Measurements from ENCODE around the gene CREB3L1. TPM values are rescaled to one million over a fixed set of nuclear protein-coding genes. Genes with fewer than 3 reads are reported as not detected.

CREB3L1 gene
- total RNA-seq, 1 experiment from 2014 or later, result 22.7 TPM

GRCh38 chr11:46335890-46336562 lies 58.6 kb downstream of the CREB3L1 start:
- Histone ChIP-seq H3K9me3 (replicated peaks) (0 out of 2 replicates have a peak, but pooled peaks cover 4% of the 10 kb centered on the region), H3K36me3 (no peaks in the 10 kb centered on the region), H3K27ac (no peak overlapping the region), H3K4me3 (no peak overlapping the region), H3K4me1 (replicated peaks) (peaks cover 15% of the 10 kb centered on the region), H3K27me3 (replicated peaks) (peaks cover 33% of the 10 kb centered on the region)
- DNase-seq (ENCODE audit: low read depth in 1 of 2, low spot score in 2 of 2), result no peak

- no peak for DNase-seq (ENCODE audit: low read depth in 1 of 2, low spot score in 2 of 2)
- Histone ChIP-seq H3K36me3 (no peaks in the 10 kb centered on the region), H3K9me3 (replicated peaks) (0 out of 2 replicates have a peak, but pooled peaks cover 4% of the 10 kb centered on the region), H3K27ac (no peak overlapping the region), H3K4me1 (replicated peaks) (peaks cover 15% of the 10 kb centered on the region), H3K27me3 (replicated peaks) (peaks cover 26% of the 10 kb centered on the region), H3K4me3 (no peak overlapping the region)
Measured at GRCh38 chr11:46336563-46337180, 59.2 kb downstream of the CREB3L1 start.

GRCh38 chr11:46337626-46338345 lies 60.3 kb downstream of the CREB3L1 start:
- Histone ChIP-seq H3K36me3 (no peaks in the 10 kb centered on the region), H3K9me3 (replicated peaks) (0 out of 2 replicates have a peak, but pooled peaks cover 4% of the 10 kb centered on the region), H3K27ac (no peak overlapping the region), H3K4me3 (no peak overlapping the region), H3K4me1 (replicated peaks) (peaks cover 11% of the 10 kb centered on the region), H3K27me3 (replicated peaks) (peaks cover 15% of the 10 kb centered on the region)
- DNase-seq (ENCODE audit: low read depth in 1 of 2, low spot score in 2 of 2), result no peak

GRCh38 chr11:46338636-46338987 lies 61.1 kb downstream of the CREB3L1 start:
- no peak for DNase-seq (ENCODE audit: low read depth in 1 of 2, low spot score in 2 of 2)
- Histone ChIP-seq H3K4me1 (replicated peaks) (peaks cover 5% of the 10 kb centered on the region), H3K27me3 (replicated peaks) (peaks cover 7% of the 10 kb centered on the region), H3K36me3 (no peaks in the 10 kb centered on the region), H3K4me3 (no peak overlapping the region), H3K27ac (no peak overlapping the region), H3K9me3 (replicated peaks) (no peaks in the 10 kb centered on the region)

- no peaks in the 10 kb centered on the region for H3K36me3 ChIP-seq
- DNase-seq (ENCODE audit: low read depth in 1 of 2, low spot score in 2 of 2), result no peak
- peaks cover 2% of the 10 kb centered on the region; the same call in 1 of the 2 replicates for H3K27me3 ChIP-seq (replicated peaks)
- no peak overlapping the region for H3K4me3 ChIP-seq
- H3K27ac ChIP-seq, result no peak overlapping the region
- H3K4me1 ChIP-seq (replicated peaks), result peaks cover 5% of the 10 kb centered on the region
- H3K9me3 ChIP-seq (replicated peaks), result no peaks in the 10 kb centered on the region
Measured at GRCh38 chr11:46338988-46339666, 61.7 kb downstream of the CREB3L1 start.

GRCh38 chr11:46339816-46340215 lies 62.4 kb downstream of the CREB3L1 start:
- Histone ChIP-seq H3K4me1 (replicated peaks) (peaks cover 5% of the 10 kb centered on the region), H3K36me3 (no peaks in the 10 kb centered on the region), H3K27me3 (replicated peaks) (no peaks in the 10 kb centered on the region), H3K27ac (no peak overlapping the region), H3K4me3 (no peak overlapping the region), H3K9me3 (replicated peaks) (no peaks in the 10 kb centered on the region)
- DNase-seq (ENCODE audit: low read depth in 1 of 2, low spot score in 2 of 2), result no peak

- H3K4me3 ChIP-seq, result no peak overlapping the region
- no peak for DNase-seq (ENCODE audit: low read depth in 1 of 2, low spot score in 2 of 2)
- H3K9me3 ChIP-seq (replicated peaks), result no peaks in the 10 kb centered on the region
- H3K36me3 ChIP-seq, result no peaks in the 10 kb centered on the region
- peaks cover 5% of the 10 kb centered on the region for H3K4me1 ChIP-seq (replicated peaks)
- H3K27me3 ChIP-seq (replicated peaks), result no peaks in the 10 kb centered on the region
- H3K27ac ChIP-seq, result no peak overlapping the region
Measured at GRCh38 chr11:46341454-46341853, 64.0 kb downstream of the CREB3L1 start.

- DNase-seq (ENCODE audit: low read depth in 1 of 2, low spot score in 2 of 2), result no peak
- no peaks in the 10 kb centered on the region; the same call in 1 of the 2 replicates for H3K36me3 ChIP-seq
Measured at GRCh38 chr11:46342239-46342638, 64.8 kb downstream of the CREB3L1 start.

GRCh38 chr11:46343520-46343919 lies 66.1 kb downstream of the CREB3L1 start:
- Histone ChIP-seq H3K4me1 (replicated peaks) (peaks cover 16% of the 10 kb centered on the region), H3K27ac (no peak overlapping the region), H3K4me3 (no peak overlapping the region), H3K9me3 (replicated peaks) (no peaks in the 10 kb centered on the region; the same call in 1 of the 2 replicates), H3K36me3 (peaks cover 5% of the 10 kb centered on the region), H3K27me3 (replicated peaks) (no peaks in the 10 kb centered on the region)
- no peak for DNase-seq (ENCODE audit: low read depth in 1 of 2, low spot score in 2 of 2)

More at GRCh38 chr11:46342239-46342638, 64.8 kb downstream of the CREB3L1 start:
- no peak overlapping the region for H3K27ac ChIP-seq
- no peaks in the 10 kb centered on the region for H3K9me3 ChIP-seq (replicated peaks)
- no peak overlapping the region for H3K4me3 ChIP-seq
- no peaks in the 10 kb centered on the region for H3K27me3 ChIP-seq (replicated peaks)
- H3K4me1 ChIP-seq (replicated peaks), result peaks cover 10% of the 10 kb centered on the region

GRCh38 chr11:46345131-46345597 lies 67.7 kb downstream of the CREB3L1 start:
- Histone ChIP-seq H3K4me3 (no peak overlapping the region), H3K36me3 (peaks cover 8% of the 10 kb centered on the region), H3K9me3 (replicated peaks) (no peaks in the 10 kb centered on the region; the same call in 1 of the 2 replicates), H3K27me3 (replicated peaks) (no peaks in the 10 kb centered on the region), H3K4me1 (replicated peaks) (peaks cover 17% of the 10 kb centered on the region), H3K27ac (no peak overlapping the region)
- no peak for DNase-seq (ENCODE audit: low read depth in 1 of 2, low spot score in 2 of 2)

- Histone ChIP-seq H3K9me3 (replicated peaks) (no peaks in the 10 kb centered on the region; the same call in 1 of the 2 replicates), H3K4me1 (replicated peaks) (peaks cover 17% of the 10 kb centered on the region), H3K27me3 (replicated peaks) (no peaks in the 10 kb centered on the region), H3K36me3 (peaks cover 8% of the 10 kb centered on the region), H3K4me3 (no peak overlapping the region), H3K27ac (no peak overlapping the region)
- no peak for DNase-seq (ENCODE audit: low read depth in 1 of 2, low spot score in 2 of 2)
Measured at GRCh38 chr11:46345881-46346484, 68.5 kb downstream of the CREB3L1 start.

- peak within 1 kb of the TSS; percentile 25; the same call in 1 of the 2 replicates for H3K27ac ChIP-seq
- peaks cover 17% of the 10 kb centered on the region for H3K4me1 ChIP-seq (replicated peaks)
- H3K36me3 ChIP-seq, result peaks cover 12% of the 10 kb centered on the region
- H3K27me3 ChIP-seq (replicated peaks), result no peaks in the 10 kb centered on the region
- H3K4me3 ChIP-seq, result peak within 1 kb of the TSS; percentile 90
- no peaks in the 10 kb centered on the region; the same call in 1 of the 2 replicates for H3K9me3 ChIP-seq (replicated peaks)
- peak; percentile 78 to 84 for DNase-seq (ENCODE audit: low read depth in 1 of 2, low spot score in 2 of 2)
Measured at GRCh38 chr11:46346886-46347636, 69.6 kb downstream of the CREB3L1 start, which contains the start of gene DGKZ. TSS of gene DGKZ (plus strand) at chr11:46347463. CDS start at chr11:46347660, 197 bp downstream.

All from SJSA1 (cell line).